Measurements from ENCODE around the gene DUSP28.

Gene DUSP28

GRCh38 chr2:240588006-240588655, 28.0 kb downstream of the DUSP28 start:
- no peak for DNase-seq

GRCh38 chr2:240588669-240589068, 28.5 kb downstream of the DUSP28 start:
- DNase-seq: no peak

GRCh38 chr2:240589375-240589774, 29.2 kb downstream of the DUSP28 start:
- no peak for DNase-seq

- no peak for DNase-seq
Measured at GRCh38 chr2:240589850-240590525, 29.8 kb downstream of the DUSP28 start.

GRCh38 chr2:240590681-240591111, 30.5 kb downstream of the DUSP28 start:
- DNase-seq: no peak

GRCh38 chr2:240591226-240591625, 31.1 kb downstream of the DUSP28 start:
- DNase-seq: no peak

- DNase-seq: no peak
Measured at GRCh38 chr2:240591784-240592183, 31.6 kb downstream of the DUSP28 start.

DNA sequence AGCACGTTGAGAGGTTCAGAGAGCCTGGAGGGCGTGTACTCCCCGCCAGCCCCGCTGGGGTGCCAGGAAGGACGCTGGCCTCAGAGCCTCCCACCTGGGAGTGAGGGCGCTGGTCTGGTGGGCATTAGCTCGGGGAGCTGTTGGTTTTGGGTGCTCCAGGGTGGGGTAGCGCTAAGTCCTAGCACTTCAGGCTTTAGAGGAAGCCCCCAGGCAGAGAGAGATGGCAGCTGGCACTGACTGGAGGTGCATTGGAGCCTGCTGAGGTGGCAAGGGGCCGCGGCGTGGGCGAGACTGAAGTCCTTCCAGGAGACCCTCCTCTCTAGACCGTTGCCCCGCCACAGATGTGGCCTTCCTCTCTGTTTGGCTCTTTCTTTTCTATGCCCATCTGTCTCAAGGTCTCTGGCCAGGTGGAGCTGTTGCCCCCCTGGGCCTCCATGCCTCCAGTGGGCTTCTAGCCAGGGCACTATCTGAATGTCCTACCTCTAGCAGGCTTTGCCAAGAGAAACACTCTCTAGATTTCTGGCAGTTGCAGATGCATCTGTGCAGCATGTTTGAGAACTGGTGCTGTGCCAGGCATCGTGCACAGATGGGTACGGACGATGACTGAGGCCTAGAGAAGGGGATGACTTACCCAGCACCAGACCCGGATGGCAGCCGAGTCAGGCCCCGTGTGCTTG, 33.0 kb downstream of the DUSP28 start:
- DNase-seq: peak; percentile 6

- peak; percentile 15 for DNase-seq
Measured at GRCh38 chr2:240593703-240594451, 33.7 kb downstream of the DUSP28 start.

DNA sequence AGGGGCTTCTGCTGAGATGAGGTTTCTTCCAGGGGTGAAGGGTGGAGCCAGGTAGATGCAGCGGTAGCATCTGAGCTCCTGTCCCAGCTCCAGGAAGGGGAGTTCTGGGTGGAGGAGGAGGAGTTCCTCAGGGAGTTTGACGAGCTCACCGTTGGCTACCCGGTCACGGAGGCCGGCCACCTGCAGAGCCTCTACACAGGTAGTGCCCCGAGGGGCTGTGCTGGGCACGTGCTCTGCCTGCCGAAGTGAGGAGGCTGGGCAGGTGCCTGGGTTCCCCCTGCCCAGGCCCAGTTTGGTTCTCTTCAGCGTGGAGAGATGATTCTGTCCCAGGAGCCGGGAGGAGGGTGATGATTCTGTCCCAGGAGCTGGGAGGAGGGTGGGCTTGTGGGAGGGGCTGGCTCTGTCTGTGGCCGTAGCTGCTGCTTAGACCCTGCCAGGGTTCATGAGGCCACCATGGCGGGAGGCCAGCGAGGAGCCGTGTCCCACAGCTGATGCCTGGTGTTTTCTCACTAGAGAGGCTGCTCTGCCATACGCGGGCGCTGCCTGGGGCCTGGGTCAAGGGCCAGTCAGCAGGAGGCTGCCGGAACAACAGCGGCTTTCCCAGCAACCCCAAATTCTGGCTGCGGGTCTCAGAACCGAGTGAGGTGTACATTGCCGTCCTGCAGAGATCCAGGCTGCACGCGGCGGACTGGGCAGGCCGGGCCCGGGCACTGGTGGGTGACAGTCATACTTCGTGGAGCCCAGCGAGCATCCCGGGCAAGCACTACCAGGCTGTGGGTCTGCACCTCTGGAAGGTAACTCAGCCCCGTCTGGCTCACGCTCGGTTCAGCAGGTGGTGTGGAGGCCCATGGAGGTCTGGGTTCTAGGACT, 34.6 kb downstream of the DUSP28 start:
- DNase-seq: peak; percentile 13

DNA sequence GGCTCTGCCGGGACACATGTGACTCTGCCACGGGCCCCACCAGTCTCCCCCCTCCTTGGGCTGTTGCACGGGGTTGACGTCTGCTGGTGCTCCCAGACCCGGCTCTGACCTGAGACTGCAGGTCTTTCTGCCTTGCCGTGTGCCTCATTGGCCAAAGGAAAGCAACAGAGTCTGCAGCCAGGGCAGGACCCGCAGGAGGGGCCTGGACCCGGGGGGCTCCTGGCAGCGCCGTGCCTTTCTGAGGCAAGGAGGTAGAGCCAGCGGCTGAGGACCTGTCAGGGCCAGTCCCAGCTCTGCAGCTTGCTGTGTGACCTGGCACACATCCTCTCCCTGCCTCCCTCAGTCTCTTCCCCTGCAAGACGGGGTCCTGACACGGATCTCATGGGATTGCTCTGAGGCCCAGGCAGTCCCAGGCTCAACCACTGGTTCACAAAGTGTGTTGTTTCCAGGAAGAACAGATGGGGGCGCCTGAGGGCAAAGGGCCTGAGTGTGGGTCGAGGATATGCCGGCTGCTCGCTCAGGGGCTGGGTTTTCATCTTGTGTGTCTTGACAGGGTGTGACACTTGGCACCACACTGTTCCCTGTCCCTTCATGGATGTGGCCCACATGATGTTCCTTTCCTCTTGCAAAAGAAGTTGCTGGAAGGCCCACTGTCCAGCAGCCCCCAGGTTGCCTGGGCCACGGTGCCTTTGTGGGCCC, 35.4 kb downstream of the DUSP28 start:
- DNase-seq: peak; percentile 40

- peak; percentile 14 for DNase-seq
Measured at GRCh38 chr2:240596080-240596460, 35.9 kb downstream of the DUSP28 start.

DNA sequence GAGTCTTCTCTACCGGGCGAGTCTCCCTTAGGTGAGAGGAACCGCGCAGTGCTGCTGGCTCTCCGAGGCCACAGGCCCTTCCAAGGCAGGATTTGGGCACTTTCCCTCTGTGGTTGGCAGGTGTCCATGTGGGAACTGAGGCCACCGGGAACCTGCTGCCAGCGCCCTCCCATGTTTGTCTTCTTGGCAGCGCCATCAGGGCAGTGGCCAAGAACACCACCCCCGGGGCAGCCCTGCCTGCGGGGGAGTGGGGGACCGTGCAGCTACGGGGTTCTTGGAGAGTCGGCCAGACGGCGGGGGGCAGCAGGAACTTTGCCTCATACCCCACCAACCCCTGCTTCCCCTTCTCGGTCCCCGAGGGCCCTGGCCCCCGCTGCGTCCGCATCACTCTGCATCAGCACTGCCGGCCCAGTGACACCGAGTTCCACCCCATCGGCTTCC, 36.4 kb downstream of the DUSP28 start:
- DNase-seq: peak; percentile 13

GRCh38 chr2:240597054-240597418, 36.9 kb downstream of the DUSP28 start:
- DNase-seq: peak; percentile 14

DNA sequence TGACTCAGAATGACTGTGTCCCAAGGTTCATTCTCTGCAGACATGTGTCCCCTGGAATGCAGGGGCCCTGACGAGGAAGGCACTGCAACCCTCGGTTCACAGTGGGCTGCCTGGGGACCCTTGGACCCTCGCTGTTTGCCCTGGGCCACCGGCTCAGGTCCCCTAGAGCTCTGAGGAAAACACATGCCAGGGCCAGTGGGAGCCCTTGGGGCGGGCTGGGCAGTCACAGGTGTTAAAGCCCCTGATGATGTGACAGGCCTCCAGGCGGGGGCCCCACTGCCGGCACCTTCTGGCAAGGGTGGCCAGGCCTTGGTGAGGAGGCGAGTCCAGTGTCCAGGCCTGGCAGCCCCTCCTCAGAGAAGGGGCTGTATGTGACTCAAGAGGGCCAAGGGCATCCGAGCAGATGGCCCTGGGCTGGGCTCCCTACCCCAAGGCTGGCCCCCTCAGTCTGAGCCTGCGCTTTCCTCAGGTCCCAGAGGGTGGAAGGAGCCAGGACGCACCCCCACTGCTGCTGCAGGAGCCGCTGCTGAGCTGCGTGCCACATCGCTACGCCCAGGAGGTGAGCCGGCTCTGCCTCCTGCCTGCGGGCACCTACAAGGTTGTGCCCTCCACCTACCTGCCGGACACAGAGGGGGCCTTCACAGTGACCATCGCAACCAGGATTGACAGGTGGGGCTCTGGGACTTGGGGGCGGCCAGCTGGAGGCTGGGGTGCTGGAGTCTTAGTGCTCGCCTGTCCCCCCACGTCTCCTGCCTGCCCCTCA, 37.4 kb downstream of the DUSP28 start:
- DNase-seq: peak; percentile 14

DNA sequence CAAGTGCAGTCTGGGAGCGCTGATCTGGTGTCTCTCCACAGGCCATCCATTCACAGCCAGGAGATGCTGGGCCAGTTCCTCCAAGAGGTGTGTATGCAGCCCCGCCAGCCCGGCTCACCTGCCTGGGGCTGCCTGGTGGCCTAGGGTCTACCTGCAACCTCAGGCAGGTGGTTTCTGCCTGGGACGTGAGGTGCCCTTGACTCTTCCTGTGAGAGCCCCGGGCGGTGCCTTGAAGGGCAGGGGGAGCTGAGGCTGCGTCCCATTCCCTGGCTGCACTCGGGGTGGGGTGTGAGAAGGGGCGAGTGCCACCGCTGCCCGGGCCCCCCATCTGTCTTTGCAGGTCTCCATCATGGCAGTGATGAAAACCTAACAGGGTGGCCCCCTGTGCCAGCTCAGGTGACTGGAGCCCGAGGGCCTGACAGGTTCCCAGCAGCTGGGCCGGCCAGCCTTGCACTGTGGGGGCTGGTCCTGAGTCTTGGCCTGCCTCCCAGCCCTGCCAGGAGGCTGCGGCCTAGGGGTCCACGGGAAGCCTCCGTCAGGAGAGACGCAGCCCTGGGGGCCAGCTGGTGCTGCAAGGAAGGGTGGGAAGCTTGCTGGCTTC, 38.3 kb downstream of the DUSP28 start:
- peak; percentile 11 for DNase-seq

- peak; percentile 12 for DNase-seq
Measured at GRCh38 chr2:240599141-240599583, 39.0 kb downstream of the DUSP28 start.

DNA sequence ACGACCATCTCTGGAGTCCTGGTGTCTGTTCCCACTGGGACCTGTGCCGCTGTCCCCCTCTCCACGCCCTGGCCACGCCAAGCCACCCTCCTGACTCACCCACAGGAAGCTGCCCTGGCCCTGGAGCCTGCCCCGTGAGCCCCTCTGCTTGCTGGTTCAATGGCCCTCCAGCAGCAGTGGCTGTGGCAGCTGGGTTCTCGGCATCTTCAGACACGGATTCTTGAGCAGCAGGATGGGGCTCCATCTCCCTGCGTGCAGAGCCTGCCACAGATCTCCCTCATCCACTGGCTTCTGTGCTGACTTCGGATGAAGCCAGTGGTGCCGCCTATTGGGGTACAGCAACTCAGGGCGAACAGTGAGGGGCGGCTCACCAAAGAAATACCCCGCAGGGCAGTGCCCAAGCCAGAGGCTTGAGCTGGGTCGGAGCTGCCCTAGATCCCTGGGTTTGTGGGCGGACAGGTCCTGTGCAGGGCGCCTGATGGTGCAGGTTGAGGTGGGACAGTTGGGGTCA, 40.3 kb downstream of the DUSP28 start:
- peak; percentile 11 for DNase-seq

DNA sequence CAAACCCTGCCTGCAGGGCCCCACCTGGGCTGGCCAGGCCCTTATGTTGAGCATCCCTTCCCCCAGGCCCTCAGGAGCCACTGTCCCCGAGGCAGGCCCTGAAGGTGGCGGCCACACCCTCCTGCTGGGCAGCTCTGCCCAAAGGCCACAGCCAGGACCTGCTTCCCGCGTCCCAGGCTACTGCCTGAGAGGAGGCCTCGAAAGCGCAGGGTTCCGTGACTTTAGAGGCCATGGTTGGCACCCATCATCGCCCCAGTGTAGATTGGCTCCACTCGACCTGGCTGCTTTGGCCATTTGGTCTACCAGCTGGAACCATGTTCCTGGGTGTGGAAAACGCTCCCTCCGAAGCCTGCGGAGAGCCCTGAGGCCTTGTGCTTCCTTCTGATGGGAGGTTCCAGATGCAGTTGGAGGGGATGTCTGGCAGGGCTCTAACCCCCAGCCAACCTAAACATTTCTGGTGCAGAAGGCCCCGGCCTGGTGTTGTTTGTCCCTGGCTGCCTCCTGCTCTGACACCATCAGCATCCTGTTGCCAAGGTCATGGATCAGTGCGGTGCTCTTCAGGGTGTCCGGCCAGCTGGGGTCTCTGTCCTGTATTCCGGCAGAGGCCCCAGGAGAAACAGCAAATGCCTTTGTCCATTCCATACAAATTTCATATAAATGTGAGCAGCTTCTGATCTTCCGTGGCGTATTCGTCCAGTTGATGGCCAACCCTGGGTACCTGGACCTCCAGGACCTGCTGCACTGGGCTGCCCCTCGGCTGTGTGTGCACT, 41.1 kb downstream of the DUSP28 start:
- peak; percentile 13 for DNase-seq

Measured in activated CD8-positive, alpha-beta memory T cell treated with anti-CD3 and anti-CD28 coated beads, Interleukin-2, amount 50 U/mL, for 4 hours (primary cell).